GM23248 (cell line): Measurements from ENCODE around the gene ZNF286A. TPM values are rescaled to one million over a fixed set of nuclear protein-coding genes. Genes with fewer than 3 reads are reported as not detected.

Experiments
- DNase-seq: peaks from one replicate; pipeline ENCODE4 v3.0.0-alpha.2; 2015
- H2AFZ ChIP-seq: fragments of 200-600 bp; sonication (generic); 2 replicates; pipeline ENCODE4 v1.6.1; 2016; ENCODE audit warnings: antibody characterized with exemption
- H3F3A ChIP-seq: fragments of 200-600 bp; sonication (generic); 2 replicates; pipeline ENCODE4 v1.6.1; 2016; ENCODE audit warnings: mild to moderate bottlenecking, antibody characterized with exemption, mixed run types; ENCODE audit not compliant: insufficient read depth
- H3K27ac ChIP-seq: fragments of 200-600 bp; sonication (generic); 2 replicates; pipeline ENCODE4 v1.5.1; 2016; ENCODE audit warnings: mild to moderate bottlenecking
- H3K27me3 ChIP-seq: fragments of 200-600 bp; sonication (generic); replicated peaks from 2 replicates; pipeline ENCODE4 v1.6.1; 2016; ENCODE audit warnings: mild to moderate bottlenecking; ENCODE audit not compliant: insufficient read depth
- H3K36me3 ChIP-seq: fragments of 200-600 bp; sonication (generic); 2 replicates; pipeline ENCODE4 v1.6.1; 2016; ENCODE audit warnings: low read depth, mild to moderate bottlenecking
- H3K4me1 ChIP-seq: fragments of 200-600 bp; sonication (generic); 2 replicates; pipeline ENCODE4 v1.6.1; 2016; ENCODE audit warnings: mild to moderate bottlenecking; ENCODE audit not compliant: insufficient read depth
- H3K4me2 ChIP-seq: fragments of 200-600 bp; sonication (generic); one replicate; pipeline ENCODE4 v1.6.1; 2016; ENCODE audit warnings: mild to moderate bottlenecking; ENCODE audit not compliant: unreplicated experiment
- H3K4me3 ChIP-seq: fragments of 200-600 bp; sonication (generic); 2 replicates; pipeline ENCODE4 v1.5.1; 2016; ENCODE audit warnings: mild to moderate bottlenecking
- H3K79me2 ChIP-seq: fragments of 200-600 bp; sonication (generic); 2 replicates; pipeline ENCODE4 v1.6.1; 2016; ENCODE audit warnings: mild to moderate bottlenecking; ENCODE audit not compliant: insufficient read depth
- H3K9ac ChIP-seq: fragments of 200-600 bp; sonication (generic); 2 replicates; pipeline ENCODE4 v1.6.1; 2016; ENCODE audit warnings: mild to moderate bottlenecking
- H3K9me2 ChIP-seq: fragments of 200-600 bp; sonication (generic); 2 replicates; pipeline ENCODE4 v1.6.1; 2016; ENCODE audit warnings: mixed run types, mild to moderate bottlenecking, moderate library complexity; ENCODE audit not compliant: insufficient read depth
- H3K9me3 ChIP-seq: fragments of 200-600 bp; sonication (generic); one replicate; pipeline ENCODE4 v1.6.1; 2017; ENCODE audit warnings: low read depth
- H4K20me1 ChIP-seq: fragments of 200-600 bp; sonication (generic); 2 replicates; pipeline ENCODE4 v1.6.0; 2016; ENCODE audit not compliant: insufficient read depth
- EZH2 ChIP-seq: fragments of 200-600 bp; sonication (generic); IDR thresholded peaks from 2 replicates; pipeline ENCODE4 v1.6.1; 2018; ENCODE audit warnings: antibody characterized with exemption, mild to moderate bottlenecking; ENCODE audit not compliant: insufficient read depth, poor library complexity, severe bottlenecking
- EZH2phosphoT487 ChIP-seq: fragments of 200-600 bp; sonication (generic); IDR thresholded peaks from 2 replicates; pipeline ENCODE4 v1.6.1; 2018; ENCODE audit warnings: antibody characterized with exemption, moderate library complexity, mild to moderate bottlenecking, low read depth; ENCODE audit not compliant: insufficient read depth
- WGBS, 2 experiments: methylation state at CpG; one replicate each; pipeline ENCODE4 v1.1.6; 2015 to 2017; ENCODE audit warnings: low lambda C conversion rate in 2 of 2, low coverage in 1 of 2; ENCODE audit errors: missing lambda C conversion rate in 2 of 2; 5-methylcytosine and 5-hydroxymethylcytosine counted together
- in situ Hi-C: fragments of 300-500 bp; cut with MboI; formaldehyde crosslinking; loops from 2 replicates; pipeline ENCODE4 v1.15.0; 2020
- polyA plus RNA-seq: library from polyadenylated mRNA; unstranded; fragments of >200 nt; fragmentation: Nextera tagmentation; extraction: Ambion mirVana; gene quantifications from 2 replicates; pipeline ENCODE4 v1.2.1, GENCODE V29; 2016
- total RNA-seq: library from RNA; depleted of rRNA; stranded (reverse); fragments of >200 nt; shearing (Covaris generic); gene quantifications from 2 replicates; pipeline ENCODE4 v1.2.3, GENCODE V29; 2014

ZNF286A gene
- total and polyA plus RNA-seq, 2 experiments from 2014 or later: 11.7 to 13.6 TPM

- TF ChIP-seq EZH2phosphoT487 (no peak), EZH2 (no peak)
- H3K36me3 ChIP-seq: no peaks in the 10 kb centered on the region
- no peaks in the 10 kb centered on the region for H3K4me1 ChIP-seq
- no peaks in the 10 kb centered on the region for H3K79me2 ChIP-seq
- in situ Hi-C loops: no loop called here
- no peak overlapping the region for H3K9ac ChIP-seq
- H3K27me3 ChIP-seq: 0 out of 2 replicates have a peak, but pooled peaks cover 3% of the 10 kb centered on the region
- no peaks in the 10 kb centered on the region for H3K9me3 ChIP-seq
- no peak overlapping the region for H2AFZ ChIP-seq
- DNase-seq: no peak
- no peak overlapping the region for H3K27ac ChIP-seq
- H3K4me3 ChIP-seq: no peak overlapping the region
- WGBS, 2 experiments: 57 to 72% methylated on average over 7 of the region's 7 CpGs
- H4K20me1 ChIP-seq: no peaks in the 10 kb centered on the region
- no peak overlapping the region for H3K4me2 ChIP-seq
- H3F3A ChIP-seq: no peaks in the 10 kb centered on the region
- no peaks in the 10 kb centered on the region for H3K9me2 ChIP-seq
Observed at GRCh38 chr17:15740570-15741120, 41.1 kb downstream of the ZNF286A start.

GRCh38 chr17:15741624-15742023 lies 42.1 kb downstream of the ZNF286A start:
- peaks cover 13% of the 10 kb centered on the region; the same call in 1 of the 2 replicates for H3K27me3 ChIP-seq
- whole genome bisulfite sequencing, 2 experiments: 61 to 77% methylated on average over 9 of the region's 9 CpGs
- TF ChIP-seq EZH2phosphoT487: no peak
- no peak for TF ChIP-seq EZH2

GRCh38 chr17:15742051-15742795 lies 42.7 kb downstream of the ZNF286A start:
- Histone ChIP-seq H3F3A (no peaks in the 10 kb centered on the region), H4K20me1 (no peaks in the 10 kb centered on the region), H2AFZ (no peak overlapping the region), H3K36me3 (no peaks in the 10 kb centered on the region), H3K4me1 (no peaks in the 10 kb centered on the region), H3K9ac (no peak overlapping the region), H3K4me2 (no peak overlapping the region), H3K79me2 (no peaks in the 10 kb centered on the region), H3K9me2 (no peaks in the 10 kb centered on the region), H3K9me3 (no peaks in the 10 kb centered on the region), H3K4me3 (no peak overlapping the region), H3K27me3 (peaks cover 16% of the 10 kb centered on the region; the same call in 1 of the 2 replicates), H3K27ac (no peak overlapping the region)
- in situ Hi-C loops: no loop called here
- no peak for DNase-seq
- WGBS, 2 experiments: 73 to 80% methylated on average over 14 of the region's 15 CpGs
- TF ChIP-seq EZH2phosphoT487: no peak
- no peak for TF ChIP-seq EZH2

More at GRCh38 chr17:15741624-15742023, 42.1 kb downstream of the ZNF286A start:
- in situ Hi-C loops: no loop called here
- H3K27ac ChIP-seq: no peak overlapping the region
- no peak overlapping the region for H3K4me3 ChIP-seq
- H3K4me1 ChIP-seq: no peaks in the 10 kb centered on the region
- no peaks in the 10 kb centered on the region for H3K9me3 ChIP-seq
- no peaks in the 10 kb centered on the region for H4K20me1 ChIP-seq
- H3F3A ChIP-seq: no peaks in the 10 kb centered on the region
- no peaks in the 10 kb centered on the region for H3K36me3 ChIP-seq
- no peak overlapping the region for H3K4me2 ChIP-seq
- DNase-seq: no peak
- H3K9ac ChIP-seq: no peak overlapping the region
- no peaks in the 10 kb centered on the region for H3K9me2 ChIP-seq
- H2AFZ ChIP-seq: no peak overlapping the region
- no peaks in the 10 kb centered on the region for H3K79me2 ChIP-seq

- no peaks in the 10 kb centered on the region for H3K4me1 ChIP-seq
- H3K4me2 ChIP-seq: no peak overlapping the region
- H3K9me3 ChIP-seq: no peaks in the 10 kb centered on the region
- peaks cover 16% of the 10 kb centered on the region; the same call in 1 of the 2 replicates for H3K27me3 ChIP-seq
- 78 to 83% methylated on average over 6 to 7 of the region's 7 CpGs for WGBS, 2 experiments
- TF ChIP-seq EZH2phosphoT487: no peak
- TF ChIP-seq EZH2: no peak
- no peaks in the 10 kb centered on the region for H3K36me3 ChIP-seq
- no peak overlapping the region for H3K9ac ChIP-seq
- in situ Hi-C loops: no loop called here
- no peak overlapping the region for H2AFZ ChIP-seq
- H3F3A ChIP-seq: no peaks in the 10 kb centered on the region
- H3K9me2 ChIP-seq: no peaks in the 10 kb centered on the region
- H3K79me2 ChIP-seq: no peaks in the 10 kb centered on the region
- H4K20me1 ChIP-seq: no peaks in the 10 kb centered on the region
- no peak overlapping the region for H3K4me3 ChIP-seq
- DNase-seq: no peak
- H3K27ac ChIP-seq: no peak overlapping the region
Observed at GRCh38 chr17:15742921-15743320, 43.4 kb downstream of the ZNF286A start.
